B cell (primary cell): ENCODE results near the gene SPRYD3. TPM values are rescaled to one million over a fixed set of nuclear protein-coding genes. Genes with fewer than 3 reads are reported as not detected.

Source experiments
- ATAC-seq: fragments of 200-7000 bp; cut with Tn5 transposase; one replicate; pipeline ENCODE4 v1.10.0; 2021; ENCODE audit warnings: low read depth, mild to moderate bottlenecking, moderate number of reproducible peaks, moderate library complexity
- CTCF ChIA-PET: fragments of 350-600 bp; sonication (Branson Sonifier 250); formaldehyde crosslinking; loops from one replicate; lab custom pipeline; 2021; ENCODE audit warnings: antibody characterized with exemption, inconsistent platforms; lab: Charles Lee
- POLR2A ChIA-PET: fragments of 350-600 bp; sonication (Branson Sonifier 250); formaldehyde crosslinking; loops from one replicate; lab custom pipeline; 2021; ENCODE audit warnings: antibody characterized with exemption; lab: Charles Lee
- DNase-seq: peaks from one replicate; pipeline ENCODE4 v3.0.0; 2013
- H2AFZ ChIP-seq: 2 replicates; pipeline ENCODE4 v1.6.1; 2012; ENCODE audit warnings: mild to moderate bottlenecking, low read depth, low read length; ENCODE audit not compliant: insufficient read depth, poor library complexity, severe bottlenecking
- H3K27ac ChIP-seq, 2 donors: 1 replicate in 1 of 2; 2 replicates in 1 of 2; pipeline ENCODE4 v1.5.1; 2012 to 2013; ENCODE audit warnings: low read length in 2 of 2, mild to moderate bottlenecking in 2 of 2, moderate library complexity in 1 of 2
- H3K27me3 ChIP-seq, 4 experiments: fragments of 200-600 bp in 1 of 4; sonication (generic) in 1 of 4; replicated peaks in 1 of 4; 1 replicate in 2 of 4; 2 replicates in 2 of 4; pipeline versions ENCODE4 v1.6.1 to v1.7.0; 2013 to 2016; ENCODE audit warnings: low read length in 3 of 4, mild to moderate bottlenecking in 2 of 4, mixed read lengths in 1 of 4, moderate library complexity in 1 of 4; ENCODE audit not compliant: insufficient read depth in 4 of 4, control insufficient read depth in 3 of 4; ENCODE audit errors: control extremely low read depth in 1 of 4
- H3K36me3 ChIP-seq, 2 experiments: replicated peaks in 1 of 2; 1 replicate in 1 of 2; 2 replicates in 1 of 2; pipeline versions ENCODE4 v1.6.1 to v1.7.1; 2013; ENCODE audit warnings: low read length in 1 of 2; ENCODE audit not compliant: insufficient read depth in 2 of 2, control insufficient read depth in 1 of 2; ENCODE audit errors: control extremely low read depth in 1 of 2, extremely low read depth in 1 of 2
- H3K4me1 ChIP-seq, 2 donors: fragments of 200-600 bp in 1 of 2; sonication (generic) in 1 of 2; 1 replicate in 1 of 2; 2 replicates in 1 of 2; pipeline versions ENCODE4 v1.5.1 to v1.6.1; 2013 to 2017; ENCODE audit warnings: low read length in 2 of 2; ENCODE audit not compliant: control insufficient read depth in 2 of 2, insufficient read depth in 2 of 2
- H3K4me2 ChIP-seq: replicated peaks from 2 replicates; pipeline ENCODE3; 2012; ENCODE audit warnings: mild to moderate bottlenecking, low read depth, low read length; ENCODE audit not compliant: poor library complexity, severe bottlenecking
- H3K4me3 ChIP-seq, 5 experiments: fragments of 200-600 bp in 1 of 5; sonication (generic) in 1 of 5; 1 replicate in 3 of 5; 2 replicates in 2 of 5; pipeline versions ENCODE4 v1.5.1 to v1.7.0; 2011 to 2016; ENCODE audit warnings: low read length in 4 of 5, mild to moderate bottlenecking in 4 of 5, low read depth in 2 of 5, control low read depth in 1 of 5, moderate library complexity in 1 of 5; ENCODE audit not compliant: insufficient read depth in 1 of 5; ENCODE audit errors: control extremely low read depth in 1 of 5, extremely low read depth in 1 of 5
- H3K79me2 ChIP-seq: fragments of 200-600 bp; sonication (generic); one replicate; pipeline ENCODE4 v1.6.0; 2016; ENCODE audit warnings: low read length; ENCODE audit not compliant: control insufficient read depth, insufficient read depth
- H3K9ac ChIP-seq: fragments of 200-600 bp; sonication (generic); 2 replicates; pipeline ENCODE4 v1.6.1; 2017; ENCODE audit warnings: mild to moderate bottlenecking, low read length, moderate library complexity
- H3K9me3 ChIP-seq, 3 donors: one replicate each; pipeline versions ENCODE4 v1.6.1 to v1.7.1; 2013; ENCODE audit warnings: low read length in 2 of 3; ENCODE audit not compliant: control insufficient read depth in 2 of 3, insufficient read depth in 1 of 3; ENCODE audit errors: control extremely low read depth in 1 of 3
- H4K20me1 ChIP-seq: 2 replicates; pipeline ENCODE4 v1.6.0; 2012; ENCODE audit warnings: mild to moderate bottlenecking, low read length; ENCODE audit not compliant: insufficient read depth, control insufficient read depth, poor library complexity, severe bottlenecking
- H3K27ac Mint-ChIP-seq: one replicate; pipeline ENCODE4 v1.8.0; 2021; ENCODE audit warnings: mixed read lengths
- H3K27me3 Mint-ChIP-seq: one replicate; pipeline ENCODE4 v1.8.0; 2021; ENCODE audit warnings: mixed read lengths
- H3K4me1 Mint-ChIP-seq: one replicate; pipeline ENCODE4 v1.8.0; 2021; ENCODE audit warnings: mixed read lengths
- H3K4me3 Mint-ChIP-seq: one replicate; pipeline ENCODE4 v1.8.0; 2021; ENCODE audit warnings: mixed read lengths
- H3K9me3 Mint-ChIP-seq: one replicate; pipeline ENCODE4 v1.8.0; 2022; ENCODE audit warnings: mixed read lengths; ENCODE audit not compliant: insufficient read depth
- CTCF ChIP-seq: fragments of 200-600 bp; IDR thresholded peaks from one replicate; pipeline ENCODE4 v1.8.0; 2022; ENCODE audit warnings: antibody characterized with exemption, mild to moderate bottlenecking
- EZH2 ChIP-seq: IDR thresholded peaks from 2 replicates; pipeline ENCODE4 v1.6.1; 2012; ENCODE audit warnings: borderline replicate concordance, low read depth, mild to moderate bottlenecking, moderate library complexity, low read length; ENCODE audit not compliant: insufficient read depth, poor library complexity, severe bottlenecking
- WGBS: methylation state at CpG from one replicate; pipeline ENCODE4 v1.1.5; 2013; ENCODE audit warnings: missing lambda C conversion rate; ENCODE audit not compliant: insufficient coverage; 5-methylcytosine and 5-hydroxymethylcytosine counted together
- intact Hi-C: fragments of 100-400 bp; cut with micrococcal nuclease; formaldehyde crosslinking; loops from one replicate; pipeline ENCODE4 v1.10.0; 2022
- polyA plus RNA-seq: library from polyadenylated mRNA; depleted of rRNA; stranded (reverse); fragments of >200 nt; gene quantifications from 2 replicates; pipeline ENCODE4 v1.2.3, GENCODE V29; 2012
- total RNA-seq, 2 donors: library from RNA; stranded (reverse); fragments of 120-200 nt in 1 of 2; gene quantifications; 1 replicate in 1 of 2; 2 replicates in 1 of 2; pipeline versions ENCODE4 v1.2.3 to v1.2.4, GENCODE V29; 2013 to 2022

SPRYD3 gene
- total and polyA plus RNA-seq, 2 donors (not counting 1 experiment from before 2014, with no cell fraction given) = 15.9 to 43.3 TPM

- no peaks in the 10 kb centered on the region for H3K79me2 ChIP-seq
- DNase-seq = no peak
- H3K9me3 Mint-ChIP-seq = no peaks in the 10 kb centered on the region
- H3K4me3 Mint-ChIP-seq = no peak overlapping the region
- no peaks in the 10 kb centered on the region for H3K9me3 ChIP-seq
- no peak overlapping the region for H3K4me2 ChIP-seq
- H3K27me3 Mint-ChIP-seq = peaks cover 26% of the 10 kb centered on the region
- TF ChIP-seq EZH2 (no peak), CTCF (no peak)
- no peak overlapping the region for H3K27ac Mint-ChIP-seq
- ChIA-PET CTCF (no interaction called here), POLR2A (no interaction called here)
- H3K4me1 ChIP-seq = no peaks in the 10 kb centered on the region
- H2AFZ ChIP-seq = no peak overlapping the region
- H3K36me3 ChIP-seq = no peaks in the 10 kb centered on the region
- H3K27me3 ChIP-seq = peaks cover 0 to 10% (median 0%) of the 10 kb centered on the region in 4 experiments
- H4K20me1 ChIP-seq = no peaks in the 10 kb centered on the region
- H3K27ac ChIP-seq = no peak overlapping the region
- no peak for ATAC-seq
- intact Hi-C loops = no loop called here
- no peak overlapping the region for H3K9ac ChIP-seq
- H3K4me3 ChIP-seq = no peak overlapping the region
- no CpG with 5 or more reads among the region's 1 CpG for WGBS
- H3K4me1 Mint-ChIP-seq = no peaks in the 10 kb centered on the region
Observed at GRCh38 chr12:53127169-53127568, 48.0 kb upstream of the SPRYD3 start.

GRCh38 chr12:53124352-53124723, 45.1 kb upstream of the SPRYD3 start:
- H3K4me3 Mint-ChIP-seq = no peak overlapping the region
- H3K4me1 ChIP-seq = no peaks in the 10 kb centered on the region
- H2AFZ ChIP-seq = no peak overlapping the region
- no peaks in the 10 kb centered on the region for H3K9me3 Mint-ChIP-seq
- no peaks in the 10 kb centered on the region for H3K9me3 ChIP-seq
- H4K20me1 ChIP-seq = no peaks in the 10 kb centered on the region
- ChIA-PET CTCF (interaction anchor here (1.0 kb wide), 1 partner anchor 58 kb away, joined by 3 read pairs; no protein-coding TSS in a partner anchor), POLR2A (no interaction called here)
- no peaks in the 10 kb centered on the region for H3K36me3 ChIP-seq
- no peaks in the 10 kb centered on the region for H3K4me1 Mint-ChIP-seq
- no peak overlapping the region for H3K27ac Mint-ChIP-seq
- no peak for TF ChIP-seq CTCF
- ATAC-seq (no peak), DNase-seq (no peak)
- H3K27me3 Mint-ChIP-seq = peaks cover 20% of the 10 kb centered on the region
- H3K27ac ChIP-seq = no peak overlapping the region
- H3K4me2 ChIP-seq = no peak overlapping the region
- H3K4me3 ChIP-seq = no peak overlapping the region
- no peak overlapping the region for H3K9ac ChIP-seq
- no peaks in the 10 kb centered on the region for H3K79me2 ChIP-seq
- intact Hi-C loops = no loop called here
- H3K27me3 ChIP-seq = peaks cover 0 to 10% (median 0%) of the 10 kb centered on the region in 4 experiments
